GM12878 (cell line): ENCODE results near the gene KCNK7. TPM values are rescaled to one million over a fixed set of nuclear protein-coding genes. Genes with fewer than 3 reads are reported as not detected.

Source experiments
- ATAC-seq: fragments of 200-7000 bp; cut with Tn5 transposase; 3 replicates; pipeline ENCODE4 v1.9.1; 2020; ENCODE audit warnings: mild to moderate bottlenecking, moderate library complexity
- BruUV-seq: library from RNA; stranded (reverse); fragments of 400-500 nt; replicated peaks from 2 replicates; lab custom pipeline; 2021; lab: Mats Ljungman, UMichigan
- CTCF ChIA-PET: fragments of 300-600 bp; sonication (Branson Sonifier 250); formaldehyde crosslinking; extraction: SDS; loops from one replicate; lab custom pipeline; 2021; ENCODE audit warnings: inconsistent platforms; lab: Yijun Ruan, JAX
- POLR2A ChIA-PET: fragments of 350-600 bp; formaldehyde crosslinking; extraction: SDS; loops from one replicate; lab custom pipeline; 2021; ENCODE audit warnings: inconsistent platforms; lab: Charles Lee
- RAD21 ChIA-PET: fragments of 300-600 bp; sonication (Branson Sonifier 250); formaldehyde crosslinking; loops from one replicate; lab custom pipeline; 2023; ENCODE audit warnings: antibody characterized with exemption; ENCODE audit not compliant: unreplicated experiment; lab: Charles Lee
- SMC1A ChIA-PET: fragments of 300-600 bp; sonication (Branson Sonifier 250); formaldehyde crosslinking; loops from one replicate; lab custom pipeline; 2023; ENCODE audit not compliant: unreplicated experiment, uncharacterized antibody; lab: Charles Lee
- DNase-seq: peaks from one replicate; pipeline ENCODE4 v3.0.0-alpha.2; 2011; ENCODE audit warnings: low read depth, low spot score
- FAIRE-seq: peaks from 3 replicates; lab custom pipeline; 2011; peaks lifted over from hg19 to GRCh38; lab: Jason Lieb, UNC
- H2AFZ ChIP-seq: 2 replicates; pipeline ENCODE4 v1.6.0; 2011; ENCODE audit warnings: low read depth, low read length, control low read depth; ENCODE audit not compliant: control insufficient read depth
- H3K27ac ChIP-seq: 2 replicates; pipeline ENCODE4 v1.5.1; 2011; ENCODE audit warnings: control low read depth; ENCODE audit not compliant: control insufficient read depth, insufficient read depth
- H3K27me3 ChIP-seq, 2 experiments: replicated peaks in 1 of 2; 2 replicates each; pipeline versions ENCODE4 v1.6.0 to v1.6.1; 2011; ENCODE audit warnings: low read length in 1 of 2; ENCODE audit not compliant: control insufficient read depth in 2 of 2, insufficient read depth in 2 of 2
- H3K36me3 ChIP-seq, 2 experiments: 2 replicates each; pipeline ENCODE4 v1.5.1; 2011; ENCODE audit warnings: low read length in 1 of 2; ENCODE audit not compliant: control insufficient read depth in 2 of 2, insufficient read depth in 2 of 2
- H3K4me1 ChIP-seq: 2 replicates; pipeline ENCODE4 v1.6.1; 2011; ENCODE audit warnings: mild to moderate bottlenecking, low read length, moderate library complexity, mixed read lengths; ENCODE audit not compliant: control insufficient read depth, insufficient read depth
- H3K4me2 ChIP-seq: 2 replicates; pipeline ENCODE4 v1.6.0; 2011; ENCODE audit warnings: control low read depth; ENCODE audit not compliant: control insufficient read depth, insufficient read depth
- H3K4me3 ChIP-seq: fragments of 200-600 bp; sonication (generic); 2 replicates; pipeline ENCODE4 v1.5.1; 2016
- H3K79me2 ChIP-seq: 2 replicates; pipeline ENCODE4 v1.6.0; 2011; ENCODE audit warnings: low read length; ENCODE audit not compliant: control insufficient read depth, insufficient read depth
- H3K9ac ChIP-seq: 2 replicates; pipeline ENCODE4 v1.8.0; 2011; ENCODE audit warnings: low read length, control low read depth, mixed read lengths; ENCODE audit not compliant: control insufficient read depth, insufficient read depth
- H3K9me3 ChIP-seq: replicated peaks from 3 replicates; pipeline ENCODE4 v1.5.1; 2011; ENCODE audit warnings: mild to moderate bottlenecking, low read length; ENCODE audit not compliant: control insufficient read depth, insufficient read depth
- H4K20me1 ChIP-seq: 2 replicates; pipeline ENCODE4 v1.6.0; 2011; ENCODE audit not compliant: control insufficient read depth, insufficient read depth
- ASH2L ChIP-seq: fragments of 300-600, 200-600 bp; sonication (generic); IDR thresholded peaks from 2 replicates; pipeline ENCODE4 v1.6.1; 2017; ENCODE audit warnings: low read depth, mild to moderate bottlenecking, borderline replicate concordance
- BACH1 ChIP-seq: fragments of 450-650 bp; IDR thresholded peaks from 2 replicates; pipeline ENCODE4 v1.6.1; 2017; ENCODE audit warnings: mild to moderate bottlenecking, borderline replicate concordance
- HDAC6 ChIP-seq: fragments of 200-600 bp; sonication (generic); IDR thresholded peaks from one replicate; pipeline ENCODE4 v1.8.0; 2017; ENCODE audit warnings: antibody characterized with exemption; ENCODE audit not compliant: unreplicated experiment
- IKZF2 ChIP-seq, 2 experiments: fragments of 450-650 bp; IDR thresholded peaks; 2 replicates each; pipeline ENCODE4 v1.6.1; 2017; ENCODE audit warnings: mild to moderate bottlenecking in 2 of 2, moderate library complexity in 2 of 2
- KDM1A ChIP-seq: fragments of 200-600 bp; sonication (generic); IDR thresholded peaks from 2 replicates; pipeline ENCODE4 v1.6.1; 2016; ENCODE audit warnings: borderline replicate concordance
- MYB ChIP-seq: fragments of 150-350 bp; IDR thresholded peaks from 2 replicates; pipeline ENCODE4 v1.6.1; 2014; ENCODE audit warnings: mild to moderate bottlenecking, low read depth, low read length, borderline replicate concordance
- NR2F1 ChIP-seq: fragments of 450-650 bp; conservative IDR thresholded peaks from 2 replicates; pipeline ENCODE4 v1.6.1; 2017; ENCODE audit warnings: mild to moderate bottlenecking
- STAT1 ChIP-seq: fragments of 450-650 bp; conservative IDR thresholded peaks from 2 replicates; pipeline ENCODE4 v1.6.1; 2014; ENCODE audit warnings: antibody characterized with exemption, mild to moderate bottlenecking
- SUPT20H ChIP-seq: IDR thresholded peaks from 2 replicates; pipeline ENCODE4 v1.6.1; 2011; ENCODE audit warnings: low read depth, mild to moderate bottlenecking, low read length, moderate library complexity, borderline replicate concordance; ENCODE audit not compliant: control insufficient read depth
- TARDBP ChIP-seq: IDR thresholded peaks from 2 replicates; pipeline ENCODE4 v1.6.1; 2016; ENCODE audit warnings: borderline replicate concordance
- WRNIP1 ChIP-seq: IDR thresholded peaks from 2 replicates; pipeline ENCODE4 v1.6.1; 2011; ENCODE audit warnings: low read depth, low read length, improper control_type of control experiment, borderline replicate concordance
- ZBTB33 ChIP-seq: fragments of 450-650 bp; IDR thresholded peaks from 2 replicates; pipeline ENCODE4 v1.6.1; 2017; ENCODE audit warnings: mild to moderate bottlenecking
- WGBS: methylation state at CpG from one replicate; pipeline ENCODE4 v1.1.6; 2016; ENCODE audit warnings: low lambda C conversion rate; ENCODE audit not compliant: insufficient replicate concordance, insufficient coverage; ENCODE audit errors: missing lambda C conversion rate; 5-methylcytosine and 5-hydroxymethylcytosine counted together
- in situ Hi-C: fragments of 300-500 bp; cut with MboI; formaldehyde crosslinking; loops from 9 replicates; pipeline ENCODE4 v1.14.3; 2018; ENCODE audit warnings: mixed read lengths
- intact Hi-C: fragments of 100-400 bp; cut with micrococcal nuclease; formaldehyde crosslinking; loops from one replicate; pipeline ENCODE4 v1.14.2; 2022; ENCODE audit not compliant: unreplicated experiment
- polyA plus RNA-seq, 11 experiments: library from polyadenylated mRNA; depleted of rRNA in 4 of 11; unstranded in 6 of 11; stranded (reverse) in 5 of 11; fragments of >200 nt; fragmentation: Nextera tagmentation in 4 of 11; fragmentation: Illumina TruSeq in 1 of 11; extraction: Ambion mirVana in 4 of 11; extraction: Trizol in 1 of 11; gene quantifications; 1 replicate in 1 of 11; 2 replicates in 10 of 11; pipeline versions ENCODE4 v1.2.1 to v1.2.3, GENCODE V29; 2011 to 2016; ENCODE audit warnings: inconsistent platforms in 2 of 11, missing spikeins in 2 of 11, low read depth in 1 of 11
- total RNA-seq, 4 experiments: library from RNA; depleted of rRNA in 3 of 4; stranded (reverse); fragments of >200 nt in 3 of 4; fragmentation: Illumina TruSeq in 1 of 4; extraction: Trizol in 1 of 4; gene quantifications; 2 replicates each; pipeline versions ENCODE4 v1.2.1 to v1.2.3, GENCODE V29; 2013 to 2021

Gene KCNK7
- total and polyA plus RNA-seq, 10 of the 15 experiments (the other 5 are each of a cell fraction or from before 2014, with no cell fraction given) = 0.11 to 0.54 (median 0.23) TPM; not detected in 7

DNA sequence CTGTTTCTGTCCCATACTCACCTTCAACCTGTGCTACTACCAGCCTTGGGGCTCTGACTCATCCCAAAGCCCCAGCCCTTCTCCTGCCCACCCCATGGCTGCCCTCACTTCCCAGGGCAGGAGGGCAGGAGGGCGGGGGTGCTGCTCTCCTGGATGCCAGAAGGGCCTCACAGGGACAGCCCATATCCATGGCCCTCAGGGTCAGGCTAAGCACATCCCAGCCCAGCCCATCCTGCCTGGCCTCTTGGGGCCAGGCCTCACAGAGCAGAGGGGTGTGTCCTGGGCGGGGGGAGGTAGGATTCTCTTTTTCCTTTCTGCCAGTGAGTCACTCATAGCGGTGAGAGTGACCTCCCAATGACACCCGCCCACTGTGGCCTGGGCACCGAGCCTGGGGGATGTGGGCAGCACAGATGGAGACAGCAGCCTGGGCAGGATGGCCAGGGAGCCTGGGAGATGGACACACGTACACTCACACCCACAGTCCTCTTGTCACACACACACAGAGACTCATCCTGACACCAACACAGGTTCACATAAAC, 39.8 kb downstream of the KCNK7 start:
- ChIA-PET POLR2A (no interaction called here), RAD21 (no interaction called here), CTCF (interaction anchor here (1.6 kb wide), 1 partner anchor 13 kb away, joined by 4 read pairs; no protein-coding TSS in a partner anchor), SMC1A (interaction anchor here (0.9 to 1.1 kb wide), 2 partner anchors 11 to 17 kb away, joined by 3 read pairs; no protein-coding TSS in a partner anchor)
- WGBS = 0% methylated on average over 5 of the region's 6 CpGs
- no peaks in the 10 kb centered on the region for H4K20me1 ChIP-seq
- intact Hi-C loops (no loop called here), in situ Hi-C loops (no loop called here)
- H3K4me3 ChIP-seq = no peak overlapping the region
- TF ChIP-seq SUPT20H (no peak), ASH2L (no peak), MYB (no peak)
- BruUV-seq = no TSS peak
- H3K79me2 ChIP-seq = no peaks in the 10 kb centered on the region
- H3K36me3 ChIP-seq = no peaks in the 10 kb centered on the region
- FAIRE-seq = no peak
- no peak for ATAC-seq
- no peak overlapping the region for H3K4me2 ChIP-seq
- H2AFZ ChIP-seq = no peak overlapping the region
- no peak overlapping the region for H3K27ac ChIP-seq
- no peak overlapping the region for H3K9ac ChIP-seq
- H3K9me3 ChIP-seq = no peaks in the 10 kb centered on the region
- no peaks in the 10 kb centered on the region; a peak in 2 of 4 replicates for H3K27me3 ChIP-seq
- DNase-seq = no peak
- H3K4me1 ChIP-seq = 0 out of 2 replicates have a peak, but pooled peaks cover 2% of the 10 kb centered on the region

- no peak overlapping the region for H3K4me3 ChIP-seq
- BruUV-seq = no TSS peak
- CTCF ChIA-PET = interaction anchor here (0.6 to 1.6 kb wide), 2 partner anchors 14 to 822 kb away, joined by 3 to 4 read pairs; no protein-coding TSS in a partner anchor
- RAD21 ChIA-PET = no interaction called here
- H2AFZ ChIP-seq = no peak overlapping the region
- TF ChIP-seq STAT1 (no peak), BACH1 (no peak), TARDBP (no peak), NR2F1 (no peak), WRNIP1 (no peak), ZBTB33 (no peak), IKZF2 (IDR thresholded peaks at IDR 0.05) (no peak), KDM1A (no peak), HDAC6 (no peak)
- WGBS = 72% methylated on average over 4 of the region's 4 CpGs
- no peak overlapping the region for H3K4me2 ChIP-seq
- no peak overlapping the region for H3K27ac ChIP-seq
- no peaks in the 10 kb centered on the region for H4K20me1 ChIP-seq
- H3K9me3 ChIP-seq = no peaks in the 10 kb centered on the region
- in situ Hi-C loops = no loop called here
- SMC1A ChIA-PET = interaction anchor here (0.9 to 1.1 kb wide), 2 partner anchors 11 to 18 kb away, joined by 3 read pairs; no protein-coding TSS in a partner anchor
- 0 out of 2 replicates have a peak, but pooled peaks cover 2% of the 10 kb centered on the region for H3K4me1 ChIP-seq
- no peaks in the 10 kb centered on the region; a peak in 2 of 4 replicates for H3K27me3 ChIP-seq
- intact Hi-C loops = no loop called here
- DNase-seq (no peak), FAIRE-seq (no peak), ATAC-seq (no peak)
- H3K9ac ChIP-seq = no peak overlapping the region
- no peaks in the 10 kb centered on the region for H3K79me2 ChIP-seq
- POLR2A ChIA-PET = interaction anchor here (0.7 kb wide), 1 partner anchor 10 kb away, joined by 3 read pairs; no protein-coding TSS in a partner anchor
- H3K36me3 ChIP-seq = no peaks in the 10 kb centered on the region
These were observed 40.7 kb downstream of the KCNK7 start for GRCh38 chr11:65554842-65555430.
